GM19351 (cell line): ENCODE measurements around the gene TRAF7.

Source experiments
- ATAC-seq: cut with Tn5 transposase; IDR thresholded peaks from one replicate; pipeline ENCODE4 v1.9.1; 2021; ENCODE audit warnings: mild to moderate bottlenecking, moderate library complexity; ENCODE audit not compliant: unreplicated experiment

Gene TRAF7

DNA sequence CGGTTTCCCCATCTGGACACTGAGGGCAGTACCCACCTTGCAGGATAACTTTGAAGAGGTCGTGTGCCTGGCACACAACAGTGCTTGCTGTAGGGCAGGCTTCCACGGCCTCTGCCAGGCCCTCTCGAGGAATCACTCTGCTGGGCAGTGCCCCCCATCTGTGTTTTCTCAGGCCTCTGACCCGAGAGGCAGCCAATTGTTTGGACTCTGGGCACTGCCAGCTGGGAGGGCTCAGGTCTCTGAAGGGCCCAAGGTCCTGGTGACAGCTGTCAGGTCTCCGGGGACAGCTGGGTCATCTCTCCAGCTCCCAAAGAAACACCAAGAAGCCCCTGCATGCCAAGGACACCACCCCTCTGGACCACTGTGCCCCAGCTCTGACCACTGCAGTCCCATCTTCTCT lies 8.2 kb upstream of the TRAF7 start:
- ATAC-seq, result no peak

GRCh38 chr16:2147981-2148671 lies 7.5 kb upstream of the TRAF7 start, which contains the start of gene RAB26:
Gene RAB26, plus strand, starts transcription at chr16:2148625. Its CDS starts 159 bp downstream, at chr16:2148784.
- ATAC-seq, result no peak

- ATAC-seq, result no peak
These were observed 6.6 kb upstream of the TRAF7 start for GRCh38 chr16:2148714-2149629.

DNA sequence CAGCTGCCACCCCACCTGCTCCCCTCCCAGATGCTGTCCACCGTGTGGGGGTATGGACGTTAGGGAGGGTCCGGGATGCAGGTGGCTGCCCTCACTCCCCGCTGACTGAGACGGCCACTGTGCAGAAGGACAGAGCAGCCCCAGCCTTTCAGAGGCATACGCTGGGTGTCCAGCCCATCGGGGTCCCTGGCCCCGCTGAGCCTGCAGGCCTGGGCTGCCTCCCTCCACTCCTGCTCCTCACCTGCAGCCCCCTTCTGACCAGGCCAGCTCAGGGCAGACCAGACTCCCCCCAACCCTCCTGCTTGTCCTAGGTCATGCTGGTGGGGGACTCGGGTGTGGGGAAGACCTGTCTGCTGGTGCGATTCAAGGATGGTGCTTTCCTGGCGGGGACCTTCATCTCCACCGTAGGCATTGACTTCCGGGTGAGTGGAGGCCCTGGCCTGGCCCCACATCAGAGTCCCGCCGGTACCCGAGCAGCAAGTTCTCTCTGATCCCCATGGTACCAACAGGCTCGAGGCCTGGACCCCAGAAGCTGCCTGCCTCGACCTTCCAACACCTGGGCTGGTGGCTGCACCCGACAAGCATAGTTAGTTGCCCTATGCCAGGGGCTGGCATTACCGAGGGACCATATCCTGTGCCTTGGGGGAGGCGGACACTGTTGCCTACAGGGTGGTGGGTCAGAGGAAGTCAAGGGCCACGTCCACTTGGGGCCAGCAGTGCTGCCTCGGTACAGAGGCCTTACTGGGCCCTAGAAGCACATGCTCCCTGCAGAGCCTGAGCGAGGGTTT lies 5.8 kb upstream of the TRAF7 start:
- ATAC-seq, result no peak

DNA sequence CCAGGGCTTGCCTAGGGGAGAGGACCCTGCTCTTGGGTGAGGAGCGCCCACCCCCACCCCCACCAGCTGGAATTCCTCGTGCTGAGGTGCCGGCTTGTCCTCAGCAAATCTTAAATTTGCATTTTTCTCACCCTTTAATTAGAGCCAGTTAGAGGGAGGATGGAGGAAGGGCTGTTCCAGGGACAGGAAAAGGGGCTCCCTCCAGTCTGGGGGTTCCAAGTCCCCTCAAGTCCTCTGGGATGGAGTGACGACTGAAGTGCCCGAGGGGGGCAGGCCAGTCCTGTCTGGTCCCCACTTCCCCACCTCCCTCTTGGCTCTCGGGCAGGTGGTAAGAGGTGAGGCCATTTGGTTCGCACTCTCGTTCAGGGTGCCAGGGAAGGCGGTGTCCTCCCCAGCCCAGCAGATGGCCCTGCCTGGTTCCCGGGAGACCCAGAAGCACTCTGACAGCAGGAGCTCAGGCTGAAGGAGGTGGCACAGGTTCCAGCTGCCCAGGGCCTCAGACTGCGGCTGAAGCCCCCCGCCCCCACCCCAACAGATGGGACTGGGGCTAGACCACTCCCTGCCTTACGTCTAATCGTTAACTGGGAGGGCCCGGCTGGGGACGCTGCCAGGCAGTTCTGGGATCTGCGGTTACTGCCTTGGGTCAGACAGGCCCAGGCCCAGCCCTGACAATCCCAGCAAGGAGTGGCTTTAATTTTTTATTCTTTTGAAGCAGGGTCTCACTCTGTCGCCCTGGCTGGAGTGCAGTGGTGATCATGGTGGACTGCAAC lies 5.0 kb upstream of the TRAF7 start:
- no peak for ATAC-seq

GRCh38 chr16:2151188-2152091 lies 4.1 kb upstream of the TRAF7 start:
- no peak for ATAC-seq

DNA sequence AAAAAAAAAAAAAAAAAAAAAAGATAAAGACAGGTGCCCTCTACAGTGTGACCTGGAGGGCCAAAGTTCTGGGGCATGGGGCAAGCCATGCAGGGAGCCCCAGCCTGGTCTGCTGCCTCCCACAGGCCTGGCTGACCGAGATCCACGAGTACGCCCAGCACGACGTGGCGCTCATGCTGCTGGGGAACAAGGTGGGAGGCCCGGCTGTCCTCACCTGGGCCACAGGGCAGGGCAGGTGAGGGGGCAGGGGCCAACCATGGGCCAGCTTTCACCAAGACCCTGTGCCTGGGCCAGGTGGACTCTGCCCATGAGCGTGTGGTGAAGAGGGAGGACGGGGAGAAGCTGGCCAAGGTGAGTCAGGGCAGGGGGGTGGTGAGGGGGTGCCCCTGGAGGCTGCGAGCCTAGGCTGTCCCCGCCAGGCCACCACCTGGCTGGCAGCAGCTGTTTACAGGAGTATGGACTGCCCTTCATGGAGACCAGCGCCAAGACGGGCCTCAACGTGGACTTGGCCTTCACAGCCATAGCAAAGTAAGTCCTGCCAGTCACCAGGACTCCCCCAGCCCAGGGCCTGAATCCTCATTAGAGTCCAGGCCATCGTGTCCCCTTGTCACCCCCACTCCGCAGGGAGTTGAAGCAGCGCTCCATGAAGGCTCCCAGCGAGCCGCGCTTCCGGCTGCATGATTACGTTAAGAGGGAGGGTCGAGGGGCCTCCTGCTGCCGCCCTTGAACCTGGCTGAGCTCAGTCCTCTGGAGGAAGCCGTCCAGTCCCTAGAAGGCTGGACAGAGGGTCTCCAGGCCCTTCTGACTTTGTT lies 2.7 kb upstream of the TRAF7 start:
- no peak for ATAC-seq

DNA sequence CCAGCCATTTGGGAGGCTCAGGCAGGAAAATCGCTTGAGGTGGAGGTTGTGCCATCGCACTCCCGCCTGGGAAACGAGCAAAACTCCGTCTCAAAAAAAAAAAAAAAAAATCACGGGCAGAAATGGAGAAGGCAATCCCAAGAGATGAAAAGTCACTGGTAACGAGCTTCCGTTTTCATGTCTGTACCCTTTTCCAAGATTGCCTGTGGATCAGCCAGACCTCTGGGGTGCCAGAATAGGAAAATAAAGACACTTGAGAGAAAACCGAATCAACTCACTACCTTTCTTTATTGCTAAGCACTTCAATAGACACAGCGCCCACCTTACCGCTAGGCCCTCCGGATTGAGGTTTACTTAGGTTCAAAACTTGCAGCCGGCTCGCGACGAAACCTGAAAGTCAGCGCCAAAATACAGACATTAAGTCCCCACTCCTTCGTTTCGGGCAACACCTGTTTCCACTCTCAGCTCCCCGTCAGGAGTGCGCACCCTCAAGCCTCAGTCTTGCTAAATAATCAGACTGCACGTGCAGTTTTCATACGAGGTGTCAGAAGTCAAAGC lies 970 bp upstream of the TRAF7 start:
- ATAC-seq, result no peak

GRCh38 chr16:2155977-2156848 lies 631 bp downstream of the TRAF7 start:
- ATAC-seq, result no peak

DNA sequence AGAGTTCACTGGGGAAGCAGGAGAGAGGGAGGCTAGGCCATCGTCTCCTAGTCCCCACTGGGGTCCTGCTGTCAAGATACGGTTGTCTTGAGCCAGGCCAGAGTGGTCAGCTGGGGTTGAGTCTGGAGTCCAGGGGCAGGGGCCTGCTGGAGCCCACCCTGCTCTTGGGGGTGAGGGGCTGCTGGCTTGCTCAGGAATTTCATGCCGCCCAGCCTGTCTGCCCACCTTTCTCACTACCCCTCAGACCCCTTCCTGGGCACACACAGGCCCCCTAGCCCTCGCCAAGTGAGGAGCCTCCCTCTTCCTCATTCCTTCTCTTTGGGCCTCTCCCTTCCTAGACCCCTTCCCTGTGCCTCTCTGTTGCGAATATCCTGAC lies 1.3 kb downstream of the TRAF7 start:
- no peak for ATAC-seq

DNA sequence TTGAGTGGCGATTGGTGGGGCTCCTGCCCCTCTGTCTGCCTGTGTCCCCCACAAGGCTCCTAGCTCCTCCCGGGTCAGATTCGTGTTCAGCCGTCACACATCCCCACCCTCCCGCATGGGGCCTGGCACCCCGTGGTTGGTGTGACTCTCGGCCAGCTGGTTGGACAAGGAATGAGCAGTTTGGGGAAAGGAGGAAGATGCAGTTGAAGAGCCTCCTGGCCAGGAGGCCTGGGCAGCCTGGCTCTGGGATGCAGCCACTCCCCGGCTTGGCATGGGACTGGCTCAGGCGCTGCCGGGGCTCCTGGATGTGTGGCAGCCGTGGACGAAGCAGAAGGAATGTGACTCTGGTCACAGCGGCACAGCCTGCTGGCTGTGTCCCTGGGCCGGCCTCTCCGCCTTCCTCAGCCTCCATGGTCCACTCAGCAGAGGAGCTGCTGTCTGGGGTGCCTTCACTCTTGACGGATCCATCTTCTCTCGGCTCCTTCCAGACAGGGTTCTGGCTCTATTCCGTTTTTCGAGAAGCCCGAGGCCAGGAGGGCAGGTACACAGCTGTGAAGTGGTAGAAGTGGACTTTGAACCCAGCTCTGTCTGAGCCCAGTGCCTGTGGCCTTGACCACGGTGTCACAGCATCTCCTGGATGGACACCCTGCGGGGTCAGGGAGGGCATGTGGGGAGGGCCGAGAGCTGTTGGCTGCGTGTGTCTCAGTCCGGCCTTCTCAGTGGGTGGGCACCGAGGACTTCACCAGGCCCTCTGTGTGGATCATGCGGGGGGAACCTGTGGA lies 2.1 kb downstream of the TRAF7 start:
- ATAC-seq, result no peak

DNA sequence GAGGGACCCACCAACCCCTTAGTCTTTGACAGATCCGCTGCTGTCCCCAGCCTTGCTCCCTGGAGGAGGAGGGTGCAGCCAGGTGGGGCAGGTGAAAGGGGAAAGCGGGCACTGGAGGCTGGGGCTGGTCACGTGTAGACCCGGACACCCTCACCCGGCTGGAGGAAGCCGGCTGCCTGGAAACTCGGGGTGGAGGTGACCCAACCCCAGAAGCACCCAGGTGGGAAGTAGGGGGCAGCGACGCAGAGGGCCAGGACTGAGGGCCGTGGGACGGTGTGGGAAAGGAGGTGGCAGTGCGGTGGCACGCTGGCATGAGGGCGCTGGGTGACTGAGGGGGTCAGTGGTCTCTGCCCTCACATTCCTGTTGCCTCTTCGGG lies 2.7 kb downstream of the TRAF7 start:
- no peak for ATAC-seq

GRCh38 chr16:2159175-2159838 lies 3.7 kb downstream of the TRAF7 start:
- ATAC-seq, result no peak

GRCh38 chr16:2160915-2161551 lies 5.5 kb downstream of the TRAF7 start:
- no peak for ATAC-seq

- ATAC-seq, result no peak
These were observed 6.3 kb downstream of the TRAF7 start for GRCh38 chr16:2161911-2162310.

DNA sequence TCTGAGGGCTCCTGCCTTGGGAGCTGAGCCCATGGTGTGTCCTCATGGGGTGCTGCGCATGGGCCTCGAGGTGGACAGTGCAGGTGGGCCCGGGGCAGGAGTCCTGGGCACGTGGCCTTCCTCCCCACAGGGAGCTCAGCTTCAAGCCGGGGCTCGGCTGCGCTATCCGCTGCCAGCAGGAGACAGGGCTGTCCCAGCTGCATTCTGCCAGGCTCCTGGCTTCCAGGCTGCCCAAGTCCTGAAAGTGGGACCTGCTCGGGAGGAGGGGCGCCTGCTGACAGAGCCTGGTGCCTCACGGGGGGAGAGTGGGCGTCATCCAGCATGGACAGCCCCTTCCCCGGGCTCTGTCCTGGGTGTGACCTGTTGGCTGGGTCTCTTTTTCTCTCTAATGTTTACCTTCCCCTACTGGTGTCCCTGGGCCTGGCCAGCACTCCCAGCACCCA lies 7.1 kb downstream of the TRAF7 start:
- no peak for ATAC-seq
